ENCODE results near the gene ADAMTS2.

The ADAMTS2 gene

DNA sequence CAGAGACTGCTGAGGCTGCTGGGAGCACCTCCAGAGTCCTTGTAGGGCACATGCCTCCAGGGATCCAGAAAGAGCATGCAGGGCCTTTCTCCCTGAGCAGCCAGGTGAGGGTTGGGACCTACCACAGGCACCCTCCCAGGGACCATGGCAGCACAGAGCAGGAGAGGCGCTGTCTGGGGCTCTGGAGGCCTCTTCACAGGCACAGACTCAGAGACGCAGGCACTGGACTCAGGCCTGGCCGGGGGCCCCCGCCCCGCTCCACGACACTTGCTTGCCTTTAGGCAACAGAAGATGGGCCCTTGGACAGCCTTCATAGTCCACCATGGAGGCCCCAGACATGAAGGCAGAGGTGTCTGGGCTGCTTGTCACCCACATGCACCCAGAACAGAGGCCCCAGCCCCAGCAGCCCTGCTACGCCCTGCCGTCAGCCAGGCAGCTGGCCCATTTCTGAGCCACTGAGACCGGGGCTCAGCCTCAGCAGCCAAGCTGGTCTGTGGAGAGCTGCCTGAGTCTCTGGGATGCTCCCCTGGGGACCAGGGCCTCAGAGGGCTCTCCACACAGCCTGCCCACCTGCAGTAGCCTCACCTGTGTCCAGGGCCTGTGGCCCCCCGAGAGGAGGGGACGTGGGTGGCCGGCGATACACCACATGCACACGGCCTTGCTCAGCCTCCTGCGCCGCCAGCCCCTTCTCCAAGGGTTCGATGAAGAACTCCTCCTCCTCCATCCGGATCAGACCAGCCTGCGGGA, 72.8 kb downstream of the ADAMTS2 start:
- H3K9me3 ChIP-seq (ENCODE audit: control insufficient read depth, insufficient read depth, low read length): no peaks in the 10 kb centered on the region

DNA sequence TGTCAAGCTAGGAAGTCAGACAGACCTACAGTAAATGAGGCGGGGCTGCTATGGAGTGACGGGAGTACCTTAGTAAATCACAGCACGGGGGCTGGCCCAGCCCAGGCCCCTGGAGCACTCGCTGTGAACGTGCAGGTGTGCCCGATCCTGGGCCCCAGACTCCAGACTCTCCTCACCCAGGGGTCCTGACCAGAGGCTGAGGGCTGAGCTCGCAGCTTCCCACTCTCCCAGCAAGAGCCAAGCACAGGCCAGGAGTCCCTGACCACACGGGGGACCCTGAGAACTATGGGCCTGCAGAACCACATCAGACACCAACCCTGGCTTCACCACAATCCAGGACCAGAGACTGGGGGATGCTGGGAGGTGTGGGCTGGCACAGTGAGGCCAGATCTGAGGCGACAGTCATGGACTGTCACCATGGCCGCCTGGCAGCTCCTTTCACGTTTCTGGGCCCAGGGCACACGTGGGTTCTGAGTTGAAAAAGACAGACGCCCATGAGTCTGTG, 73.4 kb downstream of the ADAMTS2 start:
- peaks cover 2% of the 10 kb centered on the region for H3K36me3 ChIP-seq (ENCODE audit: control insufficient read depth, insufficient read depth, low read length)
- no peaks in the 10 kb centered on the region for H3K27me3 ChIP-seq (ENCODE audit: control insufficient read depth, insufficient read depth, low read length)
- H3K9me3 ChIP-seq (ENCODE audit: control insufficient read depth, insufficient read depth, low read length): no peaks in the 10 kb centered on the region
- no peak overlapping the region for H3K9ac ChIP-seq (ENCODE audit: low read depth, low read length)
- H3K4me3 ChIP-seq (ENCODE audit: low read depth, low read length): no peak overlapping the region
- H3K4me1 ChIP-seq (ENCODE audit: control insufficient read depth, insufficient read depth, low read length): no peaks in the 10 kb centered on the region

More for the DNA sequence above, 72.8 kb downstream of the ADAMTS2 start:
- H3K9ac ChIP-seq (ENCODE audit: low read depth, low read length): no peak overlapping the region
- H3K4me3 ChIP-seq (ENCODE audit: low read depth, low read length): no peak overlapping the region
- peaks cover 2% of the 10 kb centered on the region for H3K36me3 ChIP-seq (ENCODE audit: control insufficient read depth, insufficient read depth, low read length)
- no peaks in the 10 kb centered on the region for H3K27me3 ChIP-seq (ENCODE audit: control insufficient read depth, insufficient read depth, low read length)
- H3K4me1 ChIP-seq (ENCODE audit: control insufficient read depth, insufficient read depth, low read length): no peaks in the 10 kb centered on the region

DNA sequence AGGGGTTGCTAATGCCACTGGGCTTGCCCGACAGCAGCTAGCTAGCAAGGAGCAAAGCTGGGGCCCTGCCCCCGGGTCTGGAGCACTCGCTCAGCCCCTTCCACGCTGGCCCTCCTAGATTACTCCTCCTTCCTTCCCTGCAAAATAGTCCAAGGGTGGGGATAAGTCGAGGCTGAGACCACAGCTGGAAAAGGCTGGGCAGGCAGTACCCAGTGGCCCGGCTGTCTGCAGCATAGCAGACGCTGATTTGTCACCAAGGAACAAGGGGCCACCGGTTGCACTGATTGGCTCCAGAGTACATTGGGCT, 73.9 kb downstream of the ADAMTS2 start:
- Histone ChIP-seq H3K4me1 (ENCODE audit: control insufficient read depth, insufficient read depth, low read length) (no peaks in the 10 kb centered on the region), H3K4me3 (ENCODE audit: low read depth, low read length) (no peak overlapping the region), H3K36me3 (ENCODE audit: control insufficient read depth, insufficient read depth, low read length) (peaks cover 2% of the 10 kb centered on the region), H3K9me3 (ENCODE audit: control insufficient read depth, insufficient read depth, low read length) (no peaks in the 10 kb centered on the region), H3K9ac (ENCODE audit: low read depth, low read length) (no peak overlapping the region), H3K27me3 (ENCODE audit: control insufficient read depth, insufficient read depth, low read length) (no peaks in the 10 kb centered on the region)

DNA sequence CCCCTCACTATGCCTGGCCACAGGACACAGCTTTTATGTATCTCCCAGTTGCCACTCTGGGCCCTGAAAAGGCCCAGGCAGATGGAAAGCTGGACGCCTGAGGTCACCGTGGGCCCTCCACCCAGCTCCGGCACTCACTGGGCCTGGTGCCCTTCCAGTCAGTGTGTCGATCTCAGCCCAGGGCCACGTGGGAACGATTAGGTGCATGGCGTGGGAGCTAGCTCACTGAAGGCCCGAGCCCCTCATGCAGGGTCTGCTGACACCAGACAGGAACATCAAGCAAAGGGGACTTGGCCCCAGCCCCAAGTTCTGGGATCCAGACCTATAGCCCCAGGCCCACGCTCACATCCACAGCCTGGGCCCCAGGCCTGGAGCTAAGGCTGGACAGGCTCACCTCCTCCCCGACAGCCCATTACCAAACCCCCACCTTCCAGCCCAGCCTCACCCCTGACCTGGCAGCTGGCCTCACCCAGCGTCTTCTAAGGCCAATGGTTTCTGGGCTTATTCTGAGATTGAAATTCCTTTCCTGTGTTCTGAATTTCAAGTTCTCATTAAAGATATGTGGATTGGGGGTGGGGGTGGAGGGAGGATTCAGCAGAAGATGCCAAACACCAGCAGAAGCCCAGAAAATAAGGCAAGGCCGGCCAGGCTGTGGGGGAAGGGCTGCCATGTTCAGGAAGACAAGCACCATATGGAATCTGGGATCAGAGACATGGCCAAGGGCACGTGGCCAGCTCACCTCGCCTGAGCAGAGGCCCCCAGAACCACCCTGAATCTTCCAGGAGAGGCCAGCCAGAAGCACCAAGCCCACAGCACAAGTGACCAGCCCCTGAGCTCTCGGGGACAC, 74.5 kb downstream of the ADAMTS2 start:
- no peak overlapping the region for H3K4me3 ChIP-seq (ENCODE audit: low read depth, low read length)
- H3K9me3 ChIP-seq (ENCODE audit: control insufficient read depth, insufficient read depth, low read length): no peaks in the 10 kb centered on the region
- H3K27me3 ChIP-seq (ENCODE audit: control insufficient read depth, insufficient read depth, low read length): no peaks in the 10 kb centered on the region
- peaks cover 2% of the 10 kb centered on the region for H3K36me3 ChIP-seq (ENCODE audit: control insufficient read depth, insufficient read depth, low read length)
- no peaks in the 10 kb centered on the region for H3K4me1 ChIP-seq (ENCODE audit: control insufficient read depth, insufficient read depth, low read length)
- no peak overlapping the region for H3K9ac ChIP-seq (ENCODE audit: low read depth, low read length)

DNA sequence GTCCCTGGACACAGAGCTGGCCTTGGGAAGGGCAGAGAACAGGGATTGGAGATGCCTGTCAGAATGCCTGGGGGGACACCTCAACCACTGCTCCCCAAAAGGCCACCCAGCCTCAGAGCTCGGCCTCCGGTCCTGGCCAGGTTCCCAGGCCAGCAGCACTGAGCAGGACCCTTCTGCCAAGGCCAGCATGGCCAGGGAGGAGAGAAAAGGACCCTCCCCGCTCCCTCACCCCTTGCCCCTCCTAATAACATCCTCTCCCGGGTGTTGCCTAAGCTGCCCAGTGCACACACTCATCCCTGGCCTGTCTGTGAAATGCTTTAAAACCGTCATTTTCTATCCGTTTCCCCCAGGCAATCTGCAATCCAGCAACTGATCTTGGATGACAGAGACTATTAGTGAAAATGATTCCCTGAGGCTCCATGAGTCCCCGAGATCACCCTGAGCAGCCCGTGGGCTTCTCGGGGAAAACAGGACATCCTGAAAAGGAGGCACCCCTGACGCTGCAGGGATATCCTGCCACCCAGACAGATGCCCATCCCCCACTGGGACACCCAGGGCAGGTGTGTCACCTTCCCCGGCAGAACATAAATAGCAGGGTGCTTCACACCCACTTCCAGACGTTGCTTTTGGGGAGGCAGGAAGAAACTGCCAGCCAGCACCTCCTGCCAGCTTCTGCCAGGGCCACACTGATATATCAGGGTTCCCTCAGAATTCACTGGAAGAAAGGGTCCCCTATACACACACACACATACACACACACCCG, 75.3 kb downstream of the ADAMTS2 start:
- peaks cover 2% of the 10 kb centered on the region for H3K36me3 ChIP-seq (ENCODE audit: control insufficient read depth, insufficient read depth, low read length)
- H3K4me3 ChIP-seq (ENCODE audit: low read depth, low read length): no peak overlapping the region
- H3K4me1 ChIP-seq (ENCODE audit: control insufficient read depth, insufficient read depth, low read length): no peaks in the 10 kb centered on the region
- H3K9me3 ChIP-seq (ENCODE audit: control insufficient read depth, insufficient read depth, low read length): no peaks in the 10 kb centered on the region
- H3K27me3 ChIP-seq (ENCODE audit: control insufficient read depth, insufficient read depth, low read length): no peaks in the 10 kb centered on the region
- no peak overlapping the region for H3K9ac ChIP-seq (ENCODE audit: low read depth, low read length)

- Histone ChIP-seq H3K9ac (ENCODE audit: low read depth, low read length) (no peak overlapping the region), H3K27me3 (ENCODE audit: control insufficient read depth, insufficient read depth, low read length) (no peaks in the 10 kb centered on the region), H3K4me1 (ENCODE audit: control insufficient read depth, insufficient read depth, low read length) (no peaks in the 10 kb centered on the region), H3K36me3 (ENCODE audit: control insufficient read depth, insufficient read depth, low read length) (peaks cover 2% of the 10 kb centered on the region), H3K4me3 (ENCODE audit: low read depth, low read length) (no peak overlapping the region), H3K9me3 (ENCODE audit: control insufficient read depth, insufficient read depth, low read length) (no peaks in the 10 kb centered on the region)
Measured at GRCh38 chr5:179268966-179269693, 76.1 kb downstream of the ADAMTS2 start.

GRCh38 chr5:179268399-179268952, 76.8 kb downstream of the ADAMTS2 start:
- H3K27me3 ChIP-seq (ENCODE audit: control insufficient read depth, insufficient read depth, low read length): no peaks in the 10 kb centered on the region
- peaks cover 2% of the 10 kb centered on the region for H3K36me3 ChIP-seq (ENCODE audit: control insufficient read depth, insufficient read depth, low read length)
- no peak overlapping the region for H3K4me3 ChIP-seq (ENCODE audit: low read depth, low read length)
- H3K9me3 ChIP-seq (ENCODE audit: control insufficient read depth, insufficient read depth, low read length): no peaks in the 10 kb centered on the region
- no peaks in the 10 kb centered on the region for H3K4me1 ChIP-seq (ENCODE audit: control insufficient read depth, insufficient read depth, low read length)
- no peak overlapping the region for H3K9ac ChIP-seq (ENCODE audit: low read depth, low read length)

- no peak overlapping the region for H3K4me3 ChIP-seq (ENCODE audit: low read depth, low read length)
- no peaks in the 10 kb centered on the region for H3K4me1 ChIP-seq (ENCODE audit: control insufficient read depth, insufficient read depth, low read length)
Measured at GRCh38 chr5:179267671-179268083, 77.6 kb downstream of the ADAMTS2 start.

GRCh38 chr5:179267071-179267670, 78.1 kb downstream of the ADAMTS2 start:
- H3K4me3 ChIP-seq (ENCODE audit: low read depth, low read length): no peak overlapping the region
- H3K27me3 ChIP-seq (ENCODE audit: control insufficient read depth, insufficient read depth, low read length): no peaks in the 10 kb centered on the region
- no peak overlapping the region for H3K9ac ChIP-seq (ENCODE audit: low read depth, low read length)
- no peaks in the 10 kb centered on the region for H3K9me3 ChIP-seq (ENCODE audit: control insufficient read depth, insufficient read depth, low read length)
- H3K4me1 ChIP-seq (ENCODE audit: control insufficient read depth, insufficient read depth, low read length): no peaks in the 10 kb centered on the region
- no peaks in the 10 kb centered on the region for H3K36me3 ChIP-seq (ENCODE audit: control insufficient read depth, insufficient read depth, low read length)

More at GRCh38 chr5:179267671-179268083, 77.6 kb downstream of the ADAMTS2 start:
- H3K27me3 ChIP-seq (ENCODE audit: control insufficient read depth, insufficient read depth, low read length): no peaks in the 10 kb centered on the region
- H3K9me3 ChIP-seq (ENCODE audit: control insufficient read depth, insufficient read depth, low read length): no peaks in the 10 kb centered on the region
- H3K9ac ChIP-seq (ENCODE audit: low read depth, low read length): no peak overlapping the region
- peaks cover 1% of the 10 kb centered on the region for H3K36me3 ChIP-seq (ENCODE audit: control insufficient read depth, insufficient read depth, low read length)

GRCh38 chr5:179266291-179267070, 78.8 kb downstream of the ADAMTS2 start:
- Histone ChIP-seq H3K4me1 (ENCODE audit: control insufficient read depth, insufficient read depth, low read length) (no peaks in the 10 kb centered on the region), H3K9me3 (ENCODE audit: control insufficient read depth, insufficient read depth, low read length) (no peaks in the 10 kb centered on the region), H3K9ac (ENCODE audit: low read depth, low read length) (no peak overlapping the region), H3K27me3 (ENCODE audit: control insufficient read depth, insufficient read depth, low read length) (no peaks in the 10 kb centered on the region), H3K36me3 (ENCODE audit: control insufficient read depth, insufficient read depth, low read length) (no peaks in the 10 kb centered on the region), H3K4me3 (ENCODE audit: low read depth, low read length) (no peak overlapping the region)
